ENCODE measurements around the gene ANAPC13.

- TF ChIP-seq POLR2A (IDR thresholded peaks at IDR 0.05) (no peak), EP300 (IDR thresholded peaks at IDR 0.05) (no peak)
Observed at GRCh38 chr3:134473868-134474546, 11.8 kb downstream of the ANAPC13 start.

Measured in ovary (tissue), 1 donor.